Activated CD4-positive, alpha-beta T cell treated with anti-CD3 and anti-CD28 coated beads for 48 hours (primary cell): ENCODE data around the gene ATIC.
"Not testable (repeated sequence)": the region's sequence is repeated elsewhere in the genome, so short reads cannot be mapped to it uniquely, and the experiment has no call there.

Source experiments
- DNase-seq: peaks from one replicate; pipeline ENCODE4 v3.0.0-alpha.2; 2020

Gene ATIC

DNA sequence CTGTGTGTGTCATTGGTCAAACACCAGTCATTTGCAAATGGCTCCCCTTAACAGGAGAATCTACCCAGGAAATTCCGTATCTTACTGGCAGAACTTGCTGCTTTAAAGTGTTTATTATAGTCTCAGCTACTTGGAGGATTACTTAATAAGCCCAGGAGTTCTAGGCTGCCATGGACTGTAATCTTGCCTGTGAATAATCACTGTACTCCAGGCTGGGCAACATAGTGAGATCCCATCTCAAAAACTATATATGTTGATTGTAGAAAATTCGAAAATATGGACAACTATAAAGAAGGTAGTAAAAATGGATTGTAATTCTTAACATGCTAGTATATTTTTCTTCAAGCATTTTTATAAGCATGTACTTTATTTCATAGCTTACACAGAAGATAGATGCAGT lies 4.5 kb downstream of the ATIC start:
- DNase-seq = no peak

DNA sequence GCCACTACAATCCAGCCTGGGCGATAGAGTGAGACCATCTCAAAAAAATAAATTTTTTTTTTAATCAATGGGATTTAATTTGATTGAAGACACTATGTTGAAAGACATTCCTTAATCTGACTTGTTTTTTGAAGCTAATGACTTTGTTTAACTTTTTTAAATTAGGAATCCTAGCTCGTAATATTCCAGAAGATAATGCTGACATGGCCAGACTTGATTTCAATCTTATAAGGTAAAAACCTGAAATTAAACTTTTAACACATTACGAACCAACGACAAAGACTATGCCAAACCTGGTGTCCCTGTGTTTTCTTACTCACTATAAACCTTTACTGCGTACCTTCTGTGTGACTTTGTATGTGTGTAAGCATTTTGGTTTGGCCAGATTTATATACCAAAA lies 7.6 kb downstream of the ATIC start:
- DNase-seq = no peak

DNA sequence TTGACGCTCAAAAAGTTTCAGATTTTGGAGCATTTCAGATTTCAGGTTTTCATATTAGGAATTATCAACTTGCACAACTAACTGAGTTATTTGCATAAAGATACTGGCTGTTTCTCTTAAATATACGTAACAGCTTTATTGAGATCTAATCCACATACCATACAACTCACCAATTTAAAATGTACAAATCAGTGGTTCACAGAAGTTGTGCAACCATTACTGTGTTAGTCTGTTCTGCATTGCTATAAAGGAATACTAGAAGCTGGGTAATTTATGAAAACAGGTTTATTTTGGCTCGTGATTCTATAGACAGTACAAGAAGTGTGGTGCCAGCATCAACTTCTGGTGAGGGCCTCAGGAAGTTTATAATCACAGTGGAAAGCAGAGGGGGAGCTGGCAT lies 8.2 kb downstream of the ATIC start:
- DNase-seq = no peak

DNA sequence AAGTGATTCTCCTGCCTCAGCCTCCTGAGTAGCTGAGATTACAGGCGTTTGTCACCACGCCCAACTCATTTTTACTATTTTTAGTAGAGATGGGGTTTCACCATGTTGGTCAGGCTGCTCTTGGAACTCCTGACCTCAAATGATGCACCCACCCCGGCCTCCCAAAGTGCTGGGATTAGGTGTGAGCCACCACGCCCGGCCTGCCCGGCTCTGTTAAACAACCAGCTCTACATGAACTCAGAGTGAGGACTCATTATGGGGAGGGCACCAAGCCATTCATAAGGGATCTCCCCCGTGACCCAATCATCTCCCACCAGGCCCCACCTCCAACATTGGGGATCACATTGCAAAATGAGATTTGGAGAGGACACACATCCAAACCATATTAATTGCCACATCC lies 8.8 kb downstream of the ATIC start:
- DNase-seq = no peak

DNA sequence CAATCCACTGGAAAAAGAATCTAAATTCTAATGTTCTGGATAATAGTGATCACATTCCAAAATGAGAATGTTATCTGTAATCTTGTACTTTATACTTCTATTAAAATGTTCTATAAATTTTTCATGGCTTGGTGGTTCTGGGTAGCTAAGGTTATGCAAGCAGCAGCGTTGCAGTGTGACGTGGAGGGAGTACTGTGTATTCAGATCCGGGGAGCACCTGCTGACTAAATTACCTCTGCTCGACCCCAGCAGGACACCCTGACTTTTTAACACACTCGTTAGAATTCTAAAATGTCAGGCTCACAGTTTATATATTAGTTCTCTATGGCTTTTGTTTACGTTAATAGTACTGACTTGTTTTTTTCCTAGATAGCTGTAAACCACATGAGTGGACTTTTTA lies 13.0 kb downstream of the ATIC start:
- no peak for DNase-seq

DNA sequence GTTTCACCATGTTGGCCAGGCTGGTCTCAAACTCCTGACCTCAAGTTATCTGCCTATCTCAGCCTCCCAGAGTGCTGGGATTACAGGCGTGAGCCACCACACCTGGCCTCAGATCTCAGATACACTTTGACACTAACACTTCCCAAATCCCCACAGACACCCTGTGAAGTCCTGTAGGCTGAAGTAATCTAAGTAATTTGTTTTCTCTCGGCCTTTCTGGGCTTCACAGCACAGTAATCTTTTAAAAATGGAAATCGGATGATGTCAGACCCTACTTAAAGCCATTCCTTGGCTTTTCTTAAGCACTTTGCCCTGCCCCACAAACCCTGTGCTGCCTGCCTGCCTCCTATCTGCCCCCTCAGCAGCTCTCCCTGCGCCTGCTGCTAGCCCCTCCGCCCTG lies 16.2 kb downstream of the ATIC start:
- DNase-seq = no peak

DNA sequence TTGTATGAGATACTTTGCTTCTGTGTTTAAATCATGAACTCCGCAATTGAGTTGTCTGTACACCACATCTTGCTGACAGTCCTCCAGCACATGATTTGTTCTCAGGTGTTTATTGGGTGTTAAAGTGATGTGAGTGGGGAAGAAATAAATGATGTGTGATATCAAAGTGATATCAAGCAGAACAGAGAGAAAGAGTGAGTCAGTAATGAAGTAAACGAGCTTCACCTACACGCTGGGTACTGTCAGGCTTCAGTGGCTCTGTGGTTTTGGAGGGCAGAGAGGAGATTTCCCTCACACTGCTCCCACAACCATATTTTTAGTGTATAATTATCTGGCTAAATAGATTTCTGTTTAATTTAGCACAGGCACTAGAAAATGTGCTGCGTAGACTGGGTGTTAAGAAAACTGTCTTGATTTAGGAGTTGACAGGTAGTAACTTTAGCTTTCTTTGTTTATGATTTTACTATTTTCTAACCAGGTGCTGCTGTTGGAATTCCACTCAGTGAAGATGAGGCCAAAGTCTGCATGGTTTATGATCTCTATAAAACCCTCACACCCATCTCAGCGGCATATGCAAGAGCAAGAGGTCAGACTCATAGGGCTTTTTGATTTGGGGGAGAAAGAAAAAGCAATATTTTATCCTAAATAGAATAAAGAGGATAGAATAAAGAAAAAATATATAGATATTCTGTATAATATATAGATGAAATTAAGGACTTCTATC lies 21.2 kb downstream of the ATIC start:
- DNase-seq = no peak

DNA sequence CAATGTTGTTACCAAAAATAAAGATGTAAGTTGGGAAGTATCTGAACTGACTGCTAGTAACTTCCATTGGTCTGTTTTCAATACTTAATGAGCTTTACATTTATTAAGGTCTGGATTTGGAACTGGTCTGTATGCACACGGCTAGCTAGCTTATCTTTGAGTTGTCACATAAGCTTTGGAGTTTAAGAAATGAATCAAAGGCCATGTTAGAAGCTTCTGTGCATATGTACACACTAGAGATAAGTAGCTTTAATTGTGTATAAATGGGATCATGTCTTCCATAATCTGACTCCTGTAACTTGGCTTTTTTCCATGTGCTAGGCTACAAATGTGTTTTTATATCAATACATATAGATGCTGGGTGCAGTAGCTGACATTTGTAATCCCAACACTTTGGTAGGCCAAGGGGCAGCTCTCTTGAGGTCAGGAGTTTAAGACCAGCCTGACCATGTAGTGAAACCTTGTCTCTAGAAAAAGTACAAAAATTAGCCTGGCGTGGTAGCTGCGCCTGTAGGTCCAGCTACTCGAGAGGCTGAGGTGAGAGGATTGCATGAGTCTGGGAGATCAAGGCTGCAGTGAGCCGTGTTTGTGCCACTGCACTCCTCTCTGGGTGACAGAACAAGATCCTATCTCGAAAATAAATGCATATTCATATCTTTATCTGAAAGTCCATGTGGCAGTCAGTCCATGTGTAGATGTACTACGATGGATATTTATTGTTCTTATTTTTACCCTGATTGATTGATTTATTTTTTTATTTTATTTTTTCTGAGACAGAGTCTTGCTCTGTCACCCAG lies 27.2 kb downstream of the ATIC start:
- no peak for DNase-seq

DNA sequence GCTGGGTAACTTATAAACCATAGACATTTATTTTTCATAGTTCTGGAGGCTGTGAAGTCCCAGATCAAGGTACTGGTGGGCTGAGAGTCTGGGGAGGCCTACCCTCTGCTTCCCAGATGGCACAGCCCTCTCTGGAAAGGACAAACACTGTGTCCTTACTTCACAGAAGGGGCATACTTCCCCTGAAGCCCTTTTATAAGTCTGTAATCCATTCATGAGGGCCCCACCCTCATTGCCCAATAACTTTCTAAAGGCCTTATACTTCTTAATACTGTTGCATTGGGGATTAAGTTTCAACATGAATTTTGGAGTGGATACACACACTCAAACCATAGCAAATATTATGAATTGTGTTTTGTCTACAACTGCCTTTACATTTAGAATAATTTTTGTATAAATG lies 36.0 kb downstream of the ATIC start:
- DNase-seq = no peak

DNA sequence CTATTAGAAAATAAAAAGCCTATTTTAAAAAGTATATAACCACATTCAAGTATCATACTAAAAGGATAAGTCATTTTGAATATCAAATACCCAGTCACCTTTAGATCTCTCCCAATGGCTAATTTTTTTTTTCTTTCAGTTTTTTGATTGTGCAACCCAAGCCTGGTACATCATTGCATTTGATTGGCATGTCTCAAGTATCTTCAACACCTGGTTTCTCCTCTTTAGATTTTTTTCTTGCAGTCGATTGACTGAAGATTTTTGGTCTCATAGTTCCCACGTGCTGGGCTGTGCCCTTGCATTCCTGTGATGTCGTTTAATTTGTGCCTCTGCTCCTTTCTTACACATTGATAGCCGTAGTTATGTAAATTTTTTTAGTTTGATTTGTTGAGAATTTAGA lies 40.7 kb downstream of the ATIC start:
- no peak for DNase-seq

DNA sequence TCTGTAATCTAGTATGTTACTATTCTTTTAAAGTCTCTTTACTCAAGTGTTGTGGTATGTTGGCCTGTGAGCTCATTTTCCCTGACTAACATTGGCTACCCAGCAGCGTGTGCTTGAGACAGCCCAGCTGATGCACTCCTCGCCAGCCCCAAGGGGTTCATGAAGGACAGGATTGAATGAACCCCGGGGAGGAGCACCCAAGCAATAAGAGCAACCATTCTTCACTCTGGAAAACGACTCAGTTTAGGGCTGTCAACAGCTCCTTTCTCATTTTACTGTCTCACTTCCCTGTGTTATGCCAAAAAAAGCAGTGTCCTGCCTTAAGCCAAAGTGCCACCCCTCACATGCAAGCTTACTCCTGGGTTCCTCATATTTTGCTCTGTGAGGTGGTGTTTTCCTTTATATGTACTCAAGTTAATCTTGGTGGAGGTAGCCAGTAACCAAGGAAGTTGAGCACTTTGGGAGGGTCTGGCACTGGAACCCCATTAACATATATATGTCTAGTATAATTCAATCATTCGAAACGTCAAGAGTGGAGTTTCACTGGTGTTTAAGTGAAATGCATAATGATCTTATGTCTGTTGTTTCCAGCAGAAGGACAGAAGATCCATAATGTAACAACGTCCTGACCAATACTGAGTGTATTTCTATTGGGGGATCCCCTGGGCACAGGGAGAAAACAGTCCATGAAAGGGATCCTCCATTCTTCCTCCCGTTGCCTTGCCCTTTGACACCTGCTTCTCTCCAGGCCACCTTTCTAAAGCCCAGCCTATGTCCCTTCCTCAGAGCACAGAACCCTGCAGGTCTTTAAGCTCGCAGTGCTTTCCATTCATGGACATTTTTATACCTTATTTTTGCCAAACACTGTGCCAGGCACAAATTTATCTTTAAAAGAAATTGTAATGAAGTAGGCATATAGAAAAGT lies 43.2 kb downstream of the ATIC start:
- DNase-seq = no peak

DNA sequence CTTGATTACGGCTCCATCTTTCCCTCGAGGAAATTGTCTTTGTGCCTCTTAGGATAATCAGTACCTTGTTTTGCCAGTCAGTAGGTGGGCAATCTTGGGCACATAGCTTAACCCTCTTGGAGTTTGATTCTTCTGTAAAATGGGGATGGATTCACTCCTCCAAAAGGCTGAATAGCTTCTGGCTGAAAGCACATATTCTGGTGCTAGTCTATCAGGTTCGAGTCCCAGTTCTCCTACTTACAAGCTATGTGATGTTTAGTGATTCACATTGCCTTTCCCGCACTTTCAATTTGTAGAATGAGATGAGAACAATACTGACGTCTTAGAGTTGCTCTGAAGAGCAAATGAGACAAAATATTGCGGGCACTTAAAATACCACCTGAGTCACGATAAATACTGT lies 43.9 kb downstream of the ATIC start:
- DNase-seq = no peak

DNA sequence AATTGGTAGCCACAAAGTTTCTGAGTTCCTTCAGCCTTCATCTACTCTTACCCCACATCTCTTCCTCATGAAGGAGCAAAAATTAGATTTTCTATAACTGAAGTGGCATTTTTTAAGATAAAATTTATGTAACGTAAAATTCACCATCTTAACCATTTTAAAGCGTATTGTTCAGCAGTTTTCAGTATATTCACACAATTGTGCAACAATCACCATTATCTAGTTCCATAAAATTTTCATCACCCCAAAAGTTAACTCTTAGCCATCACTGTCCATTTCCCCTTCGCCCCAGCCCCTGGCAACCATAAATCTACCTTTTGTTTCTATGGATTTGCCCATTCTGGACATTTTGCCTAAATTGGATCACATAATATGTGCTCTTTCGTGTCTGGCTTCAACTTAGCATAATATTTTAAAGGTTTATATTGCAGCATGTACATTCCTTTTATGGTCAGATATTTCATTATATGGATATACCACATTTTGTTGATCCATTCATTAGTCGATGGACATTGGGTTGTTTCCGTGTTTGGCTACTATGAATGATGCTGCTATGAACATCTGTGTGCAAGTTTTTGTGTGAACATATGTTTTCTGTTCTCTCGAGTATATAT lies 44.6 kb downstream of the ATIC start:
- no peak for DNase-seq

DNA sequence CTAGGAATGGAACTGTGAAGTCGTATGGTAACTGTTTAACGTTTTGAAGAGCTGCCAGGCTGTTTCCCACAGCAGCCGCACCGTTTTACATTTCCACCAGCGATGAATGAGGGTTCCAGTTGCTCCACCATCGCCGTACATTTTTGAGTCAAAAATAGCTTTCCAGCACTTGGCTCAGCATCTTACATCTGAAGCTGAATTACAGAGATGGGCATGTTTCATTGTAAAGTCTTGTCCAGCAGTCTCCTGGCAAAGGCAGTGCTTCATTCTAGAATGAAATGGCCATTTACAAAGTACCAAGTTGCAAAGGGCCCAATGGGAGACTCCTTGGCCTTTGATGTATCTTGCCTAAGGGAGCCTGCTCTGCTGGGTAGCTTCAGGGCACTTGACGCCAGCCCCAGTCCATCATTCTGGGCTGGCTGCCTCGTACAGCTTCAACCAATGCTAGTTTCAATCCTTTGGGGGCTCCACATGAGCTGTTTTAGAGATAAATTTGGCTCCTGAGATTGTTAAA lies 45.1 kb downstream of the ATIC start:
- no peak for DNase-seq

DNA sequence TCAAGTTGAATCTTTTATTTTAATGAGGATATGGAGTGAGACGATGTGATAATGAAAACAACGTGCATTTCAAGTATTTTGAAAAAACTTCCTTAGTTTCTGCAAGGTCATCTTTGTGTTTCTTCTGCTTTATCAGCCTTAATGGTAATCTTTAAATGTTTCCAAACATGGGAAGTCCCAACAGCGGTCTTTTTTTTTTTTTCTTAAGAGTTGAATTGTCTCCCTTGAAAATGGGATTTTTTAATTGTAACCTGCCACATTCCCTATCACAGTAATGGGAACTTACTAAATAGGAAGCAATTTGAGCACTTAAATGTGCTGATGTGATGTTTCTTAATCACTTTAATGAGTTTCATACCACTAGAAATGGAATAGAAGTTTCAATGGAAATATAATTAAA lies 45.8 kb downstream of the ATIC start:
- DNase-seq = no peak

DNA sequence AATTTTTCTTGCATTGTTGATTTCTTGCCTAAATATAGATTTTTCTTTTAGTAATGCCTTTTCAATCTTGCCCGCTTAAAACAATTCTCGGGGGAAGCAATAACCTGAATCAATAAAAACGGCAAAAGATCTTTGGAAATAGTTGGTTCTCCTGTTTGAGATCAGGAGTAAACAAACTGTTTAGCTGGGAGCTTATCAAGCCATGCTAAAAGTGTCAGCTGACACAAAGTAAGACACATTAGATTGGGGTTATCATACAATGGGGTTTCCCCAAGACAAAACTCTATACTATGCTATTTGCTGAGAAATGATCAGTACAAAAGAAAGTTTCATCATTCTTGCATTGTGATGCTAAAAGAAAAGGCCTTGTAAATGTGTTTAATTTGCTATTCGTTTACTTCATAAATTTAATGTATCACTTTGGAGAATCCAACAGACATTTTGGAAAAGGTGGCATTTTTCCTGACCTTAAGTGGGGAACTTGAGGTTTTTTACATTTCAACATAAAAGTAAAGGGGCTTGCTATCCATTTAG lies 46.5 kb downstream of the ATIC start:
- no peak for DNase-seq

DNA sequence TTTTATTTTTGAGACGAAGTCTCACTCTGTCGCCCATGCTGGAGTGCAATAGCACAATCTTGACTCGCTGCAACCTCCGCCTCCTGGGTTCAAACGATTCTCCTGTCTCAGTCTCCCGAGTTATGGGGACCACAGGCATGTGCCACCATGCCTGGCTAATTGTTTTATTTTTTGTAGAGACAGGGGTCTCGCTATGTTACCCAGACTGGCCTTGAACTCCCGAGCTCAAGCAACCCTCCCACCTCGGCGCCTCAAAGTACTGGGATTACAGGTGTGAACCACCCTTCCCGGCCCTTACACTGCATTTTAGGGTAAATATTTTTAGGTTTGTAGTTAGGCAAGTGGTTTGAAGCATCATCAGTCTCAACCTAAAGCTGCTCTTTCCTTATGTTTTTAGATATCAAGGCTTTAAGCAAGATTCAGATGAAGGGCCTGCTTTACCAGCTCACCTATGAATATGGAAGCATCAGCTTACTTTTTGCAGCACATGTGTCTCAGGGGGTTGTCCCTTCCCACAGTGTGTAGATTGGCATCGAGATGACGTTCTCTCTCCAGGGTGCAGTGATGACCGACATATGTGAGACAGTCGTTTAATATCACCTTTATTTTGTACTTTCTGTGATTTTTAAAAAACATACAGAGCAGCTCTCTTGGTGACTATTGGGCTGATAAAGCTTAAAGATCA lies 47.2 kb downstream of the ATIC start:
- no peak for DNase-seq

DNA sequence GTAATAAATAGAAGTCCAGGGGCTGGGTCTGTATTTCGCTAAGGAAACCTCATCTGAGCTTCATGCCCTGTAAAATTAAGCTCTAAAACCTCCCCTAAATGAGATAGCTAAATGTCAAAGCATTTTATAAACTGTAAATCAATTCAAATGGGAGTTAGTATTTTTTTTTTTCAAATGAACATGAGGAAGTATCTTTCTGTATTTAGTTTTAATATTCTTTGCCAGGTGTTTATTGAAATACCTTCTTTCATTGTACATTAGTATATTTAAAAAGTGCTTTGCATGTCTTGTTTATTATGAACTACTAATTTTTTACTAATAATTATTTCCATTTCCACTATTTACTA lies 47.7 kb downstream of the ATIC start:
- no peak for DNase-seq

DNA sequence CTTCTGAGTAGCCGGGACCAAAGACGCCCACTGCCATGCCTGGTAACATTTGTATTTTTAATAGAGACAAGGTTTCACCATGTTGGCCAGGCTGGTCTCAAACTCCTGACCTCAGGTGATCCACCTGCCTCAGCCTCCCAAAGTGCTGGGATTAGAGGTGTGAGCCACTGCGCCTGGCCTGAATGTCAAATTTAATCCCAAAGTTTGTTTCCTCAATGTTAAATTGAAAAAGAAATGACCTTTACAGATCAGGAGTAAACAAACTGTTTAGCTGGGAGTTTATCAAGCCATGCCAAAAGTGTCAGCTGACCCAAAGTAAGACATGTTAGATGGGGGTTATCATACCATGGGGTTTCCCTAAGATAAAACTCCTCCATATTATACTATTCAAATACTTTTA lies 48.2 kb downstream of the ATIC start:
- DNase-seq = not testable (repeated sequence)

DNA sequence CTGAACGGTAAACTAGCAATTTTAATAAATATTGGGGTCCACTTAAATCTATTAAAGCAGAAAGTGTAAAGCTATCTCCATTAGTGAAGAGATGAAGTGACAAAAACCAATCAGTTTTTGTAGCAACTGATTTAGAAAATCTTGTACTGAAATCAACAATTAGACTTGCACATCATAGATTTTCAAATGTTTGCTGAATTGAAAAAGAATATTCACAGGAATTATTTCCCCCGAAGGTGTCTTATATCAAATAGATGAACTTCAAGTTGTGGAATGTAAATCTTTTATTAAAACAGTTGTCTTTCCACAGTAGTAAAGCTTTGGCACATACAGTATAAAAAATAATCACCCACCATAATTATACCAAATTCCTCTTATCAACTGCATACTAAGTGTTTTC lies 48.7 kb downstream of the ATIC start:
- no peak for DNase-seq

DNA sequence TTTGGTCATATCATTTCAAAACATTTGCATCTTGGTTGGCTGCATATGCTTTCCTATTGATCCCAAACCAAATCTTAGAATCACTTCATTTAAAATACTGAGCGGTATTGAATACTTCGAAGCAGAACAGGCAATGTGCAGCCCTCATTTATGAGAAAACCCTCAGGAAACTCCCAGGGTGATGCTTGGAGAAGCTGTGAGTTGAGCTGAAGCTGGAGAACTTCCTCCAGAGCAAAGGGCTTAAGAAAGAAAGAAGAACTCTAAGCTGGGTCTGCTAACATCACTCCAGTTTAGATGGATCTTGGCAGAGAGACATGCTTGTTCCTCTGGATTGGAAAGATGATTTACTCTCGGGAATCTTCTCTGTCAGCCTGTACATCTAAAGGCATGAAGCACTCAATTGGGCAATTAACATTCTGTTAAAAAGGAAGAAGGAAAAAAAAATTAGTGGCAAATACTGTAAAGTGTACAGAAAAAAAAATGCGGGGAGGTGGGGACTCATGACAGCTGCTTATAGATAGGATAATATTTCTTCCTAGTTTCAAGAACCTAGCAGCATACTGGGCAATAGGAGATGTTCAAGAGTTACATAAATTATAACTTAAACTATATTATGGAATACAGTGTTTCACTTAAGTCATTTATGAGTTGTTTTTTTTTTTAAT lies 49.5 kb downstream of the ATIC start:
- no peak for DNase-seq
